IgD-negative memory B cell (primary cell): ENCODE results near the gene PTP4A1. TPM values are rescaled to one million over a fixed set of nuclear protein-coding genes. Genes with fewer than 3 reads are reported as not detected.

Experiments
- polyA plus RNA-seq: library from polyadenylated mRNA; unstranded; fragments of 300-500 nt; fragmentation: Illumina TruSeq; gene quantifications from one replicate; pipeline ENCODE4 v1.2.3, GENCODE V29; 2021

PTP4A1 gene
- polyA plus RNA-seq, 1 donor from 2014 or later: 69.5 TPM

Other genes starting within 250 kb of the PTP4A1 start
- gene PHF3, start 63.3 kb downstream of the PTP4A1 start, polyA plus RNA-seq: 36.6 TPM